ENCODE results near the gene GRIK4. TPM values are rescaled to one million over a fixed set of nuclear protein-coding genes. Genes with fewer than 3 reads are reported as not detected.

GRIK4 gene
- total and polyA plus RNA-seq, 11 donors = 0.04 to 0.45 (median 0.12) TPM; not detected in 6

GRCh38 chr11:120747850-120748814 is 236.6 kb downstream of the GRIK4 start:
- H3K27me3 ChIP-seq = peaks cover 0 to 72% (median 6%) of the 10 kb centered on the region in 9 donors

GRCh38 chr11:120749395-120749794 is 237.8 kb downstream of the GRIK4 start:
- DNase-seq (no peak), ATAC-seq (no peak)
- no peak overlapping the region for H3K27ac ChIP-seq
- H3K4me3 ChIP-seq = no peak overlapping the region
- intact Hi-C loops (cut with DNase I) = no loop called here
- WGBS, 4 donors = 78 to 88% (median 80%) methylated on average over 4 of the region's 4 CpGs
- H3K27me3 ChIP-seq = peaks cover 0 to 69% (median 6%) of the 10 kb centered on the region in 9 donors
- no peaks in the 10 kb centered on the region for H3K9me3 ChIP-seq
- no peaks in the 10 kb centered on the region for H3K36me3 ChIP-seq
- TF ChIP-seq POLR2A (IDR thresholded peaks at IDR 0.05) = no peak
- TF ChIP-seq CTCF (IDR thresholded peaks at IDR 0.05) = no peak
- peaks cover 0 to 10% (median 0%) of the 10 kb centered on the region in 12 donors for H3K4me1 ChIP-seq

More at GRCh38 chr11:120747850-120748814, 236.6 kb downstream of the GRIK4 start:
- Histone ChIP-seq H3K9me3 (no peaks in the 10 kb centered on the region), H3K36me3 (no peaks in the 10 kb centered on the region), H3K4me1 (peaks cover 0 to 10% (median 0%) of the 10 kb centered on the region in 12 donors), H3K4me3 (no peak overlapping the region), H3K27ac (no peak overlapping the region)
- ATAC-seq (peak in 3 of 4 donors; percentile 47 to 70 (median 48)), DNase-seq (no peak)
- TF ChIP-seq POLR2A (IDR thresholded peaks at IDR 0.05) = no peak
- TF ChIP-seq CTCF (IDR thresholded peaks at IDR 0.05) = no peak
- intact Hi-C loops (cut with DNase I) = no loop called here
- 38 to 46% (median 42%) methylated on average over 12 of the region's 12 CpGs for WGBS, 4 donors

- Histone ChIP-seq H3K4me3 (no peak overlapping the region), H3K27ac (no peak overlapping the region), H3K27me3 (peaks cover 0 to 56% (median 1%) of the 10 kb centered on the region in 9 donors), H3K9me3 (no peaks in the 10 kb centered on the region), H3K36me3 (no peaks in the 10 kb centered on the region), H3K4me1 (peaks cover 0 to 10% (median 0%) of the 10 kb centered on the region in 12 donors)
- WGBS, 4 donors = 70 to 78% (median 76%) methylated on average over 12 of the region's 12 CpGs
- ATAC-seq = no peak
- intact Hi-C loops (cut with DNase I) = no loop called here
- DNase-seq = no peak
- TF ChIP-seq CTCF (IDR thresholded peaks at IDR 0.05) (no peak), POLR2A (IDR thresholded peaks at IDR 0.05) (no peak)
Observed at GRCh38 chr11:120750647-120751549, 239.3 kb downstream of the GRIK4 start.
